HepG2 (cell line): ENCODE measurements around the gene EIF4G3. TPM values are rescaled to one million over a fixed set of nuclear protein-coding genes. Genes with fewer than 3 reads are reported as not detected.

Experiments used
- ATAC-seq: fragments of 200-7000 bp; cut with Tn5 transposase; 3 replicates; pipeline ENCODE4 v1.9.1; 2020; ENCODE audit warnings: mild to moderate bottlenecking, moderate library complexity
- BruUV-seq: library from RNA; stranded (reverse); fragments of 400-500 nt; replicated peaks from 2 replicates; lab custom pipeline; 2021; lab: Mats Ljungman, UMichigan
- CTCF ChIA-PET: fragments of 300-600 bp; formaldehyde crosslinking; extraction: SDS; loops from one replicate; lab custom pipeline; 2021; ENCODE audit warnings: low total read pairs, inconsistent platforms, low intra/inter-chr PET ratio; lab: Yijun Ruan, JAX
- POLR2A ChIA-PET: fragments of 350-600 bp; sonication (Branson Sonifier 250); formaldehyde crosslinking; loops from one replicate; lab custom pipeline; 2020; ENCODE audit warnings: antibody characterized with exemption, inconsistent platforms; lab: Yijun Ruan, JAX
- DNase-seq: peaks from one replicate; pipeline ENCODE4 v3.0.0-alpha.2; 2015; ENCODE audit warnings: low spot score
- FAIRE-seq: peaks from 3 replicates; lab custom pipeline; 2011; peaks lifted over from hg19 to GRCh38; lab: Jason Lieb, UNC
- H2AFZ ChIP-seq: one replicate; pipeline ENCODE4 v1.6.1; 2011; ENCODE audit warnings: low read length, inconsistent platforms
- H3K27ac ChIP-seq: fragments of 300-600 bp; 3 replicates; pipeline ENCODE4 v1.8.0; 2011; ENCODE audit warnings: mixed run types, mild to moderate bottlenecking, mixed read lengths, low read length, inconsistent platforms; ENCODE audit not compliant: insufficient read depth; ENCODE audit errors: extremely low read length
- H3K27me3 ChIP-seq, 2 experiments: fragments of 200-600 bp in 1 of 2; 2 replicates in 1 of 2; 3 replicates in 1 of 2; pipeline versions ENCODE4 v1.6.0 to v1.8.0; 2011; ENCODE audit warnings: low read length in 2 of 2, mild to moderate bottlenecking in 2 of 2, moderate library complexity in 2 of 2, inconsistent platforms in 1 of 2; ENCODE audit not compliant: insufficient read depth in 2 of 2, control insufficient read depth in 1 of 2
- H3K36me3 ChIP-seq, 2 experiments: fragments of 200-600 bp in 1 of 2; replicated peaks in 1 of 2; 2 replicates in 1 of 2; 3 replicates in 1 of 2; pipeline versions ENCODE4 v1.5.1 to v1.8.0; 2011; ENCODE audit warnings: low read length in 2 of 2, inconsistent platforms in 1 of 2; ENCODE audit not compliant: insufficient read depth in 2 of 2, control insufficient read depth in 1 of 2
- H3K4me1 ChIP-seq: 2 replicates; pipeline ENCODE4 v1.5.1; 2012; ENCODE audit warnings: low read length, inconsistent platforms; ENCODE audit not compliant: insufficient read depth
- H3K4me2 ChIP-seq: 2 replicates; pipeline ENCODE4 v1.6.0; 2011; ENCODE audit warnings: low read depth, low read length, inconsistent platforms
- H3K4me3 ChIP-seq, 3 experiments: fragments of 200-600 bp in 1 of 3; sonication (generic), shearing (Covaris generic) in 1 of 3; replicated peaks in 1 of 3; 2 replicates each; pipeline ENCODE4 v1.5.1; 2011 to 2016; ENCODE audit warnings: low read length in 3 of 3, inconsistent platforms in 2 of 3, low read depth in 2 of 3, mild to moderate bottlenecking in 2 of 3, control low read depth in 1 of 3, mixed read lengths in 1 of 3; ENCODE audit not compliant: insufficient read depth in 1 of 3
- H3K79me2 ChIP-seq: one replicate; pipeline ENCODE4 v1.6.1; 2011; ENCODE audit warnings: low read length, inconsistent platforms; ENCODE audit not compliant: insufficient read depth
- H3K9ac ChIP-seq: 2 replicates; pipeline ENCODE4 v1.6.0; 2011; ENCODE audit warnings: mild to moderate bottlenecking, low read depth, low read length, inconsistent platforms; ENCODE audit not compliant: insufficient read depth
- H3K9me3 ChIP-seq: 2 replicates; pipeline ENCODE4 v1.5.1; 2012; ENCODE audit warnings: mild to moderate bottlenecking, low read length
- H4K20me1 ChIP-seq: 2 replicates; pipeline ENCODE4 v1.6.0; 2011; ENCODE audit warnings: inconsistent platforms, mild to moderate bottlenecking, low read length, moderate library complexity; ENCODE audit not compliant: insufficient read depth
- AKAP8 ChIP-seq: sonication (generic); formaldehyde crosslinking; IDR thresholded peaks from 2 replicates; pipeline ENCODE4 v1.5.1; 2020; ENCODE audit warnings: mild to moderate bottlenecking, missing genetic modification reagents
- ATF4 ChIP-seq, 2 experiments: fragments of 450-650 bp in 1 of 2; sonication (generic) in 1 of 2; formaldehyde crosslinking; IDR thresholded peaks; 2 replicates each; pipeline versions ENCODE4 v1.5.0 to v1.8.0; 2020 to 2022; ENCODE audit warnings: mild to moderate bottlenecking in 1 of 2, missing genetic modification reagents in 1 of 2
- ATF7-NPFF ChIP-seq: sonication (generic); formaldehyde crosslinking; IDR thresholded peaks from 2 replicates; pipeline ENCODE4 v1.8.1; 2023; ENCODE audit warnings: mild to moderate bottlenecking, low read depth, missing genetic modification reagents, moderate library complexity
- GABPA ChIP-seq, 2 experiments: IDR thresholded peaks; 2 replicates each; pipeline ENCODE4 v1.6.1; 2011 to 2016; ENCODE audit warnings: low read depth in 2 of 2, low read length in 1 of 2, missing biosample characterization in 1 of 2, missing genetic modification characterization in 1 of 2
- HIVEP1 ChIP-seq: sonication (generic); formaldehyde crosslinking; IDR thresholded peaks from 2 replicates; pipeline ENCODE4 v1.4.0; 2020; ENCODE audit warnings: mild to moderate bottlenecking, missing genetic modification reagents
- JDP2 ChIP-seq: sonication (generic); formaldehyde crosslinking; IDR thresholded peaks from 2 replicates; pipeline ENCODE4 v1.8.1; 2022; ENCODE audit warnings: missing genetic modification reagents, borderline replicate concordance
- KDM5A ChIP-seq: fragments of 200-600 bp; sonication (generic); IDR thresholded peaks from 2 replicates; pipeline ENCODE4 v1.7.0; 2018; ENCODE audit warnings: antibody characterized with exemption, mild to moderate bottlenecking, low read length, borderline replicate concordance
- KMT2B ChIP-seq: IDR thresholded peaks from 2 replicates; pipeline ENCODE4 v1.6.1; 2016; ENCODE audit warnings: missing genetic modification reagents, missing compliant biosample characterization
- MED1 ChIP-seq: sonication (generic); formaldehyde crosslinking; IDR thresholded peaks from 2 replicates; pipeline ENCODE4 v1.4.0; 2020; ENCODE audit warnings: missing genetic modification reagents
- MLXIP ChIP-seq: sonication (generic); formaldehyde crosslinking; IDR thresholded peaks from 2 replicates; pipeline ENCODE4 v1.9.0; 2021; ENCODE audit warnings: missing genetic modification reagents, borderline replicate concordance
- SIN3A ChIP-seq: IDR thresholded peaks from 2 replicates; pipeline ENCODE4 v1.6.1; 2011; ENCODE audit warnings: low read depth, mild to moderate bottlenecking, control low read depth, low read length, borderline replicate concordance
- U2AF1 ChIP-seq: fragments of 200-400 bp; formaldehyde crosslinking; optimal IDR thresholded peaks from 2 replicates; pipeline ENCODE3; 2017; ENCODE audit warnings: mild to moderate bottlenecking, low read depth, low read length
- WGBS: methylation state at CpG from one replicate; pipeline ENCODE4 v1.1.6; 2017; ENCODE audit warnings: low lambda C conversion rate; 5-methylcytosine and 5-hydroxymethylcytosine counted together
- in situ Hi-C: cut with HindIII; loops from 2 replicates; pipeline ENCODE4 v1.10.0; 2017; ENCODE audit warnings: low pct_unique_long_range_greater_than_20kb; ENCODE audit not compliant: extremely low pct_ligation_motif_present
- intact Hi-C: fragments of 100-400 bp; cut with micrococcal nuclease; formaldehyde crosslinking; loops from one replicate; pipeline ENCODE4 v1.10.0; 2022; ENCODE audit not compliant: unreplicated experiment
- polyA plus RNA-seq, 8 experiments: library from polyadenylated mRNA; depleted of rRNA in 3 of 8; stranded (reverse) in 7 of 8; unstranded in 1 of 8; fragments of >200 nt; fragmentation: Illumina TruSeq in 4 of 8; extraction: Trizol in 4 of 8; gene quantifications; 2 replicates each; pipeline versions ENCODE4 v1.2.1 to v1.2.3, GENCODE V29; 2011 to 2016; ENCODE audit warnings: low read depth in 4 of 8, missing spikeins in 1 of 8, mixed read lengths in 1 of 8; ENCODE audit not compliant: insufficient read depth in 1 of 8
- total RNA-seq, 5 experiments: library from RNA; depleted of rRNA; stranded (reverse); fragments of >200 nt; fragmentation: Illumina TruSeq; extraction: Trizol; gene quantifications; 2 replicates each; pipeline ENCODE4 v1.2.3, GENCODE V29; 2016; ENCODE audit warnings: low read depth in 1 of 5

The EIF4G3 gene
- total and polyA plus RNA-seq, 2 of the 13 experiments (the other 11 are each of a cell fraction or from before 2014, with no cell fraction given), result 22.2 to 27.6 TPM

GRCh38 chr1:21175324-21175669, 1.4 kb downstream of the EIF4G3 start:
- in situ Hi-C loops, result loop anchor here (25.0 kb wide), 1 partner anchor 188 kb away; no protein-coding TSS in a partner anchor
- CTCF ChIA-PET, result no interaction called here
- peak overlapping the region; percentile 77 for H3K27ac ChIP-seq
- H3K27me3 ChIP-seq, result no peaks in the 10 kb centered on the region; a peak in 1 of 5 replicates
- H3K9ac ChIP-seq, result peak overlapping the region; percentile 79
- no peaks in the 10 kb centered on the region; the same call in 1 of the 2 replicates for H4K20me1 ChIP-seq
- ATAC-seq, result no peak
- no peaks in the 10 kb centered on the region for H3K9me3 ChIP-seq
- H3K4me1 ChIP-seq, result peaks cover 42% of the 10 kb centered on the region
- H3K4me2 ChIP-seq, result peak overlapping the region; percentile 79
- DNase-seq, result no peak
- FAIRE-seq, result no peak
- H3K36me3 ChIP-seq, result no peaks in the 10 kb centered on the region; a peak in 1 of 5 replicates
- TF ChIP-seq ATF7-NPFF (CRISPR knock-in tag) (no peak), KDM5A (0 out of 2 replicates have a peak, but pooled peaks have one; percentile 17), JDP2 (no peak), AKAP8 (CRISPR knock-in tag) (no peak), ATF4 (CRISPR knock-in tag; IDR thresholded peaks at IDR 0.05) (peak in 1 of 2 experiments; percentile 3; a peak in 2 of 4 replicates), KMT2B (0 out of 2 replicates have a peak, but pooled peaks have one; percentile 1), U2AF1 (no peak), MED1 (0 out of 2 replicates have a peak, but pooled peaks have one; percentile 3), HIVEP1 (no peak), MLXIP (CRISPR knock-in tag) (no peak), GABPA (IDR thresholded peaks at IDR 0.05; ENCODE audit: low read depth, low read length) (no peak), GABPA (CRISPR knock-in tag; IDR thresholded peaks at IDR 0.05; ENCODE audit: low read depth) (peak; percentile 36; the same call in 1 of the 2 replicates), SIN3A (no peak)
- POLR2A ChIA-PET, result interaction anchor here (0.9 kb wide), 1 partner anchor 388 kb away, joined by 3 read pairs; the partner anchor contains the start of gene HP1BP3
- H3K79me2 ChIP-seq, result peaks cover 44% of the 10 kb centered on the region
- peak overlapping the region; percentile 90 to 95 (median 91) for H3K4me3 ChIP-seq
- no peak overlapping the region for H2AFZ ChIP-seq
- WGBS, result 3% methylated on average over 6 of the region's 6 CpGs
- intact Hi-C loops, result no loop called here
- BruUV-seq, result TSS peak; percentile 70
